ENCODE results near the gene C22orf31. TPM values are rescaled to one million over a fixed set of nuclear protein-coding genes. Genes with fewer than 3 reads are reported as not detected.

Gene C22orf31
- total and polyA plus RNA-seq, 2 experiments from 2014 or later, result 0.36 TPM; not detected in 1

- TF ChIP-seq EZH2phosphoT487 (IDR thresholded peaks at IDR 0.05; ENCODE audit: unreplicated experiment) (no peak), CTCF (conservative IDR thresholded peaks at IDR 0.05; ENCODE audit: low read depth in 2 of 2) (no peak), CREB1 (CRISPR knock-in tag; IDR thresholded peaks at IDR 0.05; ENCODE audit: low read depth) (no peak), POLR2AphosphoS5 (IDR thresholded peaks at IDR 0.05; ENCODE audit: low read depth) (no peak), NANOG (IDR thresholded peaks at IDR 0.05; ENCODE audit: borderline replicate concordance) (no peak), STAT1 (IDR thresholded peaks at IDR 0.05; ENCODE audit: unreplicated experiment) (no peak), ZNF331 (CRISPR knock-in tag; IDR thresholded peaks at IDR 0.05; ENCODE audit: low read depth) (no peak), ZNF114 (CRISPR knock-in tag; IDR thresholded peaks at IDR 0.05) (no peak), JUNB (IDR thresholded peaks at IDR 0.05; ENCODE audit: unreplicated experiment) (no peak), EZH2 (IDR thresholded peaks at IDR 0.05; ENCODE audit: low read depth, unreplicated experiment) (no peak)
- TF ChIP-seq, protein P1, sequence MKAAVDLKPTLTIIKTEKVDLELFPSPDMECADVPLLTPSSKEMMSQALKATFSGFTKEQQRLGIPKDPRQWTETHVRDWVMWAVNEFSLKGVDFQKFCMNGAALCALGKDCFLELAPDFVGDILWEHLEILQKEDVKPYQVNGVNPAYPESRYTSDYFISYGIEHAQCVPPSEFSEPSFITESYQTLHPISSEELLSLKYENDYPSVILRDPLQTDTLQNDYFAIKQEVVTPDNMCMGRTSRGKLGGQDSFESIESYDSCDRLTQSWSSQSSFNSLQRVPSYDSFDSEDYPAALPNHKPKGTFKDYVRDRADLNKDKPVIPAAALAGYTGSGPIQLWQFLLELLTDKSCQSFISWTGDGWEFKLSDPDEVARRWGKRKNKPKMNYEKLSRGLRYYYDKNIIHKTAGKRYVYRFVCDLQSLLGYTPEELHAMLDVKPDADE (IDR thresholded peaks at IDR 0.05), result no peak
- TF ChIP-seq, protein P2, sequence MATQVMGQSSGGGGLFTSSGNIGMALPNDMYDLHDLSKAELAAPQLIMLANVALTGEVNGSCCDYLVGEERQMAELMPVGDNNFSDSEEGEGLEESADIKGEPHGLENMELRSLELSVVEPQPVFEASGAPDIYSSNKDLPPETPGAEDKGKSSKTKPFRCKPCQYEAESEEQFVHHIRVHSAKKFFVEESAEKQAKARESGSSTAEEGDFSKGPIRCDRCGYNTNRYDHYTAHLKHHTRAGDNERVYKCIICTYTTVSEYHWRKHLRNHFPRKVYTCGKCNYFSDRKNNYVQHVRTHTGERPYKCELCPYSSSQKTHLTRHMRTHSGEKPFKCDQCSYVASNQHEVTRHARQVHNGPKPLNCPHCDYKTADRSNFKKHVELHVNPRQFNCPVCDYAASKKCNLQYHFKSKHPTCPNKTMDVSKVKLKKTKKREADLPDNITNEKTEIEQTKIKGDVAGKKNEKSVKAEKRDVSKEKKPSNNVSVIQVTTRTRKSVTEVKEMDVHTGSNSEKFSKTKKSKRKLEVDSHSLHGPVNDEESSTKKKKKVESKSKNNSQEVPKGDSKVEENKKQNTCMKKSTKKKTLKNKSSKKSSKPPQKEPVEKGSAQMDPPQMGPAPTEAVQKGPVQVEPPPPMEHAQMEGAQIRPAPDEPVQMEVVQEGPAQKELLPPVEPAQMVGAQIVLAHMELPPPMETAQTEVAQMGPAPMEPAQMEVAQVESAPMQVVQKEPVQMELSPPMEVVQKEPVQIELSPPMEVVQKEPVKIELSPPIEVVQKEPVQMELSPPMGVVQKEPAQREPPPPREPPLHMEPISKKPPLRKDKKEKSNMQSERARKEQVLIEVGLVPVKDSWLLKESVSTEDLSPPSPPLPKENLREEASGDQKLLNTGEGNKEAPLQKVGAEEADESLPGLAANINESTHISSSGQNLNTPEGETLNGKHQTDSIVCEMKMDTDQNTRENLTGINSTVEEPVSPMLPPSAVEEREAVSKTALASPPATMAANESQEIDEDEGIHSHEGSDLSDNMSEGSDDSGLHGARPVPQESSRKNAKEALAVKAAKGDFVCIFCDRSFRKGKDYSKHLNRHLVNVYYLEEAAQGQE (IDR thresholded peaks at IDR 0.05; ENCODE audit: unreplicated experiment), result no peak
- Histone ChIP-seq H3K4me1 (ENCODE audit: insufficient read depth) (no peaks in the 10 kb centered on the region), H3K4me3 (no peak overlapping the region), H3K79me2 (replicated peaks; ENCODE audit: insufficient read depth) (peaks cover 34% of the 10 kb centered on the region), H4K20me1 (replicated peaks; ENCODE audit: insufficient read depth) (no peaks in the 10 kb centered on the region; the same call in 1 of the 2 replicates), H3K27me3 (ENCODE audit: insufficient read depth) (no peaks in the 10 kb centered on the region), H3K4me2 (no peak overlapping the region), H3K27ac (ENCODE audit: low read depth) (no peak overlapping the region), H3K9me2 (ENCODE audit: insufficient read depth) (no peaks in the 10 kb centered on the region), H3K36me3 (ENCODE audit: insufficient read depth) (peaks cover 13% of the 10 kb centered on the region; the same call in 1 of the 2 replicates), H2AFZ (no peak overlapping the region), H3F3A (replicated peaks; ENCODE audit: low read depth) (no peaks in the 10 kb centered on the region)
- Mint-ChIP-seq H3K4me1 (peaks cover 3% of the 10 kb centered on the region; the same call in 1 of the 3 replicates), H3K9me3 (no peaks in the 10 kb centered on the region), H3K4me3 (no peak overlapping the region), H3K36me3 (ENCODE audit: low read depth) (peaks cover 26% of the 10 kb centered on the region; the same call in 2 of the 3 replicates), H3K27ac (no peak overlapping the region), H3K27me3 (ENCODE audit: insufficient read depth, low read depth, poor library complexity) (peaks cover 5% of the 10 kb centered on the region)
- no peak for ATAC-seq
- no peak for DNase-seq (ENCODE audit: low spot score)
Observed at GRCh38 chr22:29041408-29041807, 20.2 kb downstream of the C22orf31 start.
